Esophagus (tissue), 2 donors: Measurements from ENCODE around the gene MXRA7. TPM values are rescaled to one million over a fixed set of nuclear protein-coding genes. Genes with fewer than 3 reads are reported as not detected.
A peak's percentile ranks its signal among the peaks of the same experiment; 100 is the strongest.
"Not testable (repeated sequence)": the region's sequence is repeated elsewhere in the genome, so short reads cannot be mapped to it uniquely, and the experiment has no call there.

Source experiments
- H3K27ac ChIP-seq, 2 donors: one replicate each; pipeline ENCODE4 v1.5.1; 2013; ENCODE audit warnings: low read depth in 2 of 2, mild to moderate bottlenecking in 2 of 2, inconsistent platforms in 1 of 2, low read length in 1 of 2, moderate library complexity in 1 of 2
- H3K27me3 ChIP-seq, 2 donors: one replicate each; pipeline ENCODE4 v1.6.1; 2013; ENCODE audit warnings: low read length in 2 of 2, control low read depth in 1 of 2, mild to moderate bottlenecking in 1 of 2; ENCODE audit not compliant: insufficient read depth in 2 of 2, control insufficient read depth in 1 of 2
- H3K36me3 ChIP-seq, 2 donors: one replicate each; pipeline ENCODE4 v1.6.1; 2013; ENCODE audit warnings: low read length in 1 of 2; ENCODE audit not compliant: control insufficient read depth in 2 of 2, insufficient read depth in 2 of 2
- H3K4me1 ChIP-seq, 2 donors: one replicate each; pipeline ENCODE4 v1.6.1; 2013; ENCODE audit warnings: low read length in 1 of 2; ENCODE audit not compliant: control insufficient read depth in 2 of 2, insufficient read depth in 2 of 2
- H3K4me3 ChIP-seq, 2 donors: one replicate each; pipeline ENCODE4 v1.5.1; 2013; ENCODE audit warnings: low read length in 2 of 2, mild to moderate bottlenecking in 2 of 2, low read depth in 1 of 2, moderate library complexity in 1 of 2
- H3K9me3 ChIP-seq, 2 donors: one replicate each; pipeline ENCODE4 v1.6.1; 2013; ENCODE audit warnings: mild to moderate bottlenecking in 2 of 2, low read depth in 1 of 2, low read length in 1 of 2, moderate library complexity in 1 of 2; ENCODE audit not compliant: control insufficient read depth in 2 of 2, insufficient read depth in 1 of 2
- WGBS, 2 donors: extraction: QIAGEN DNeasy Blood & Tissue Kit; methylation state at CpG; one replicate each; pipeline ENCODE4 v1.1.7; 2013; 5-methylcytosine and 5-hydroxymethylcytosine counted together
- polyA plus RNA-seq, 2 donors: library from polyadenylated mRNA; stranded (reverse); fragments of 200-250 nt; gene quantifications; one replicate each; pipeline ENCODE4 v1.2.3, GENCODE V29; 2013
- donor health status: healthy with polysubstance abuse.
- donor health status: Bipolar disorder and iron deficiency.

The MXRA7 gene
- polyA plus RNA-seq, 2 donors, result 10.0 to 54.0 TPM

GRCh38 chr17:76736349-76737081, 25.8 kb upstream of the MXRA7 start:
- WGBS, 2 donors, result 0 to 1% methylated on average over 83 to 117 of the region's 117 CpGs
- peaks cover 0 to 7% of the 10 kb centered on the region in 2 donors for H3K36me3 ChIP-seq
- H3K4me3 ChIP-seq, result peak overlapping the region; percentile 87 to 100
- H3K27ac ChIP-seq, result peak overlapping the region; percentile 100
- H3K4me1 ChIP-seq, result peaks cover 0 to 2% of the 10 kb centered on the region in 2 donors
- H3K27me3 ChIP-seq, result no peaks in the 10 kb centered on the region
- no peaks in the 10 kb centered on the region for H3K9me3 ChIP-seq

GRCh38 chr17:76735586-76736348, 25.0 kb upstream of the MXRA7 start:
- 1% methylated on average over 20 of the region's 20 CpGs for WGBS, 2 donors
- H3K27ac ChIP-seq, result peak overlapping the region; percentile 100
- peak overlapping the region; percentile 87 to 100 for H3K4me3 ChIP-seq
- peaks cover 0 to 7% of the 10 kb centered on the region in 2 donors for H3K36me3 ChIP-seq
- peaks cover 0 to 2% of the 10 kb centered on the region in 2 donors for H3K4me1 ChIP-seq
- H3K27me3 ChIP-seq, result no peaks in the 10 kb centered on the region
- no peaks in the 10 kb centered on the region for H3K9me3 ChIP-seq

- peak overlapping the region; percentile 33 to 87 for H3K4me3 ChIP-seq
- H3K9me3 ChIP-seq, result no peaks in the 10 kb centered on the region
- peaks cover 0 to 2% of the 10 kb centered on the region in 2 donors for H3K4me1 ChIP-seq
- peak overlapping the region; percentile 34 to 57 for H3K27ac ChIP-seq
- peaks cover 0 to 7% of the 10 kb centered on the region in 2 donors for H3K36me3 ChIP-seq
- WGBS, 2 donors, result 7 to 13% methylated on average over 5 of the region's 5 CpGs
- H3K27me3 ChIP-seq, result no peaks in the 10 kb centered on the region
These were observed 24.2 kb upstream of the MXRA7 start for GRCh38 chr17:76735006-76735405.

- no peaks in the 10 kb centered on the region for H3K9me3 ChIP-seq
- H3K27me3 ChIP-seq, result no peaks in the 10 kb centered on the region
- H3K4me1 ChIP-seq, result peaks cover 0 to 2% of the 10 kb centered on the region in 2 donors
- peak overlapping the region in 1 of 2 donors; percentile 87 for H3K4me3 ChIP-seq
- WGBS, 2 donors, result 12 to 16% methylated on average over 8 of the region's 8 CpGs
- peaks cover 0 to 7% of the 10 kb centered on the region in 2 donors for H3K36me3 ChIP-seq
- H3K27ac ChIP-seq, result peak overlapping the region in 1 of 2 donors; percentile 73
These were observed 23.5 kb upstream of the MXRA7 start for GRCh38 chr17:76734080-76734840.

- H3K9me3 ChIP-seq, result no peaks in the 10 kb centered on the region
- peak overlapping the region in 1 of 2 donors; percentile 87 for H3K4me3 ChIP-seq
- H3K27me3 ChIP-seq, result no peaks in the 10 kb centered on the region
- H3K36me3 ChIP-seq, result peaks cover 0 to 7% of the 10 kb centered on the region in 2 donors
- 49 to 55% methylated on average over 1 of the region's 1 CpG for WGBS, 2 donors
- peaks cover 0 to 2% of the 10 kb centered on the region in 2 donors for H3K4me1 ChIP-seq
- H3K27ac ChIP-seq, result no peak overlapping the region
These were observed 22.8 kb upstream of the MXRA7 start for GRCh38 chr17:76733618-76733957.

GRCh38 chr17:76732734-76733617, 22.2 kb upstream of the MXRA7 start:
- H3K4me3 ChIP-seq, result no peak overlapping the region
- H3K27ac ChIP-seq, result no peak overlapping the region
- no peaks in the 10 kb centered on the region for H3K9me3 ChIP-seq
- peaks cover 0 to 2% of the 10 kb centered on the region in 2 donors for H3K4me1 ChIP-seq
- H3K36me3 ChIP-seq, result peaks cover 0 to 7% of the 10 kb centered on the region in 2 donors
- no peaks in the 10 kb centered on the region for H3K27me3 ChIP-seq
- WGBS, 2 donors, result 53 to 67% methylated on average over 3 of the region's 3 CpGs

- H3K4me1 ChIP-seq, H3K9me3 ChIP-seq, H3K36me3 ChIP-seq, H3K27ac ChIP-seq, H3K27me3 ChIP-seq, H3K4me3 ChIP-seq: not testable (repeated sequence)
- WGBS, 2 donors, result 84% methylated on average over 13 of the region's 13 CpGs
These were observed 21.3 kb upstream of the MXRA7 start for GRCh38 chr17:76731800-76732733.

- Histone ChIP-seq H3K4me3 (peak overlapping the region; percentile 73 to 87), H3K36me3 (peaks cover 0 to 3% of the 10 kb centered on the region in 2 donors), H3K27ac (peak overlapping the region; percentile 100), H3K9me3 (no peaks in the 10 kb centered on the region), H3K4me1 (peaks cover 0 to 2% of the 10 kb centered on the region in 2 donors), H3K27me3 (no peaks in the 10 kb centered on the region)
- 38 to 44% methylated on average over 17 to 18 of the region's 18 CpGs for WGBS, 2 donors
These were observed 17.1 kb upstream of the MXRA7 start for GRCh38 chr17:76727745-76728456.
